Hematopoietic multipotent progenitor cell treated with erythropoietin and hydrocortisone succinate and interleukin-3 and kit ligand, for 8 days (in vitro differentiated cells): ENCODE results near the gene MAD1L1.

Source experiments
- DNase-seq: peaks from one replicate; pipeline ENCODE4 v3.0.0-alpha.2; 2015

Gene MAD1L1

DNA sequence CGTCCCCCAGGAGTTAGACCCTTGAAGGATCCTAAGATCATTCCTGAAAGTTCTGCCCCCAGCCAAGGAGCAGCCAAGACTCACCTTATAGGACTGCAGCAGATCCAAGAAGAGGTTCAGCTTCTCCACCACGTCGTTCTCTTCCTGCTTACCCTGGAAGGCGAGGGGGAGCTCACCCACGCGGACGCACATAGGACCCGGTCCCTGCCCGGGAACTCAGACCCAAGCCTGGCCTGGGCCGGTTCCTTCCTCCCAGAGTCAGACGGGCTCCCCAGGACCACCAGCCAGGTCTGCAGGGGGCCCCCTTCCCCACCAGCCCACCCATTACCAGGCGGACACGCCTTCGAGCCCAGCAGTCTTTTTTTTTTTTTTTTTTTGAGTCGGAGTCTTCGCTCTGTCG, 24.9 kb upstream of the MAD1L1 start:
- no peak for DNase-seq

DNA sequence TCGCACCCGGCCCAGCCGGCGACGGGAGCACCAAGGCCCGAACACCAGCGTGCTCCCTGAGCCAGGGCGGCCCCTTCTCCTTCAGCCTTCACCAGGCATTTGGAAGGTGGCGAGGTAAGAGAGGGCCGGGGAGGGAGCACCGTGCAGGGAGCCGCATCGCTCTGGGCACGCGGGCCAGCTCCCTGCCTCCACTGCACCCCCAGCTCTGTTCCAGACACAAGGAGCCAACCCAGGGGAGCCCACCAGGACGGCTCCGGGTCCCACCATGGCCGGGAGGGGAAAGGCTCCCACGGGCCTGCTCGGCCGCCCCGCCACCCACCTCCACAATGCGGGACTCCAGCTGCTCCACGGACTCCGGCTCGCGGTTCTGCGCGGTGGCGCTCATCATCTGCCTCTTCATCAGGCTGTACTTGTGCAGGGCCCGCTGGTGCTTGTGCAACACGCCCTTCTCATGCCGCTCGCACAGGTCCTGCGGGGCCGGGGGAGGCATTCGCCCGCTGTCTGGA, 24.4 kb upstream of the MAD1L1 start:
- no peak for DNase-seq

DNA sequence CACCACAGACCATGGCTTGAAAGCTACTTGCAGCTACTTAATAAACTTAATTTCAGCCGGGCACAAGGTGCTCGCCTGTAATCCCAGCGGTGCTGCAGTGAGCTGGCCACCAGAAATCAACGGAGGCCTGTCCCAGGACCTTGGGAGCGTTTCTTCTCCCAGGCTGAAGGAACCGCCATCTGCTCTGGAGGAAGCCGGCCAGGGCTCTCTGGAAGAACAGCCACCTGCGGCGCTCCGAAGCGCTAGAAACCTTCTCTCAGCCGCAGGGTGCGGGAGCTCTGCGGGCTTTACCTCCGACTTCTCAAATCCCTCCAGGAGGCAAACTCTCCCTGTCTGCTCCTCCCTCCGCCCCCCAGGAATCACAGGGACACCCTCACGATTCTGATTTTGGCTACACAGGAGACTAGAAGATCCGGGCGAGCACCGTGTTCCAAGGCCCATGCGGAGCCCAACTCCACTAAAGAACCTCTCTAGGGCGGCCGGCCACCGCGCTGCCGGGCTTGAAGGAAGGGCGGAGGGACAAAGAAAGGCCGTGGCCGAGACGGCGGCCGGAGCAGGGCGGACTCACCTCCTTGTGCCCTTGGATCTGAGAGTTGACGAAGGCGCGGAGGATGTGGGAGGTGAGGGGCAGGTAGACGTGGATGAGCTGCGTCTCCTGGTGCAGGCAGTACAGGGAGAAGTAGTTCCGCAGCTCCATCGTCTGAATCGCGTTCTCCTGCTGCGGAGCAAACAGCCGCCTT, 23.7 kb upstream of the MAD1L1 start:
- DNase-seq = no peak

DNA sequence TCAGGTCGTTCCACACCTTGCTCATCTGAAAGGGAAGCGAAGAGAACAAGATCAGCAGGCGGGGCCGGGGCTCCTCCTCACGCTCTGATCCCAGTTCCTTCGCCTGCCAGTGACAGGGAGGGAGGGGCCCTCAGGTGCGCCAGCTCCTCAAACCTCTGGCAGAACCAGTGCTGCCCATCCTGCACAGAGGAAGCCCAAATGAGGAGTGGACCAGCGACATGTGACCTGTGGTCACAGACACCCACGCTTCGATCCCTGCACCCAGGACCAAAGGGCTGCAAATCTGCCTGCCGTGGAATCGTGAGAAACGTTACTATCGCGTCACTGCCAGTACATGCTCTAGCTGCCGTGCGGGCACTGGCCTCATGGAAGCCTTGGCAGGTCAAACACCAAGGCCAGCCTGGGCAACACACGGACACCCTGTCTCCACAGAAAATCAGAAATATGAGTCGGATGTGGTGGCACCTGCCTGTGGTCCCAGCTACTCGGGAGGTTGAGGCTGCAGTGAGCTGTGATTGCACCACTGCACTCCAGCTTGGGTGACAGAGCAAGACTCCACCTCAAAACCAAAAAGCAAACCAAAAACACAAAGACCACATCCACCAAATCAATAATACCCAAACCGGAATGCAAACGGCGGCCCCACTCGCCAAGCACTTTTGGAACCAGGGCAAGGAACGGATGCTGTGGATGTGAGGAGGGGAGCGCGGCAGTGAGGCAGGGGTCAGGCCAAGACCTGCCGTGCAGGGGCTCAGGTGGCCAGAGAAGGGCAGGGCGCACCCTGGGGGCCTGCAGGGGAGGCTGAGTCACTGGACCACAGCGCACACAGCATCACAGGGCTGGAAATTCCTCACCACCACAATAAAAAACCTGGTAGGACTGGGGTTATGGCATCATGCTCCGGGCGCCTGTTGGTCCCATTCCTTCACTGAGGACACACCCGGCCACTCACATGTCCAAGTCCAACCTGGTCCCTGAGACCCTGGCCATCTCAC, 22.7 kb upstream of the MAD1L1 start:
- DNase-seq = no peak

DNA sequence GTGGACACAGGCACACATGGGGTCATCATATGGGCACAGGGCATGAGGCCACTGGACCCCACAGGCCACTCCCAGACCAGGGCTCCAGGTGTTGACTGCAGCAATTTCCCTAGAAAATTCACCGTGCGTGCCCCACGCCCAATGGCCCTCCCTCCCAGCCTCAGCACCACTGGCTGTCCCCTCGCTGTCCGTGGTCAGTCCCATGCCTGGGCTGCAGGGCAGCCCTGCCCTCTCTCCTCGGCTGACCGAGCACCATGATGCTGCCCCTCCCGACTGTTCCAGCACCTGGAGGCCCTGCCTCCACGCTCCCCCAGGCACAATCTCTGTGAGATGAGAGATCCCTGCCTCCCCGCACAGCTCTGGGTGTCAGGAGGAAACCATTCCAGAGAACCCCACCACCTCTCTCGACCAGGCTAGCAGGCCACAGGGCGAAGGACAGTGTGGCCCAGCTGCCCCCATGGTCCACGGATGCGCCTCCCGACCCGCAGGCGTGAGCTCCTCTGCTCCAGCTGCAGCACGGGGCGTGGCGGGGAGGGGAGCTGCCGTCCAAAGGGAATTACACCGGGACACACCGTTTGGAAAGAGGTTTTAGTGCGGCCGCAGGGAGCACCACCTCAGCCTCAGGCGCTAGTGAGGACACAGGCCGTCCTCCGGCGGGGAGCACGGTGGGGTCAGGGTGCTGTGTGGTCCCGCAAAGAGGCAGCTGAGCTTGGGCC, 21.8 kb upstream of the MAD1L1 start:
- DNase-seq = no peak

DNA sequence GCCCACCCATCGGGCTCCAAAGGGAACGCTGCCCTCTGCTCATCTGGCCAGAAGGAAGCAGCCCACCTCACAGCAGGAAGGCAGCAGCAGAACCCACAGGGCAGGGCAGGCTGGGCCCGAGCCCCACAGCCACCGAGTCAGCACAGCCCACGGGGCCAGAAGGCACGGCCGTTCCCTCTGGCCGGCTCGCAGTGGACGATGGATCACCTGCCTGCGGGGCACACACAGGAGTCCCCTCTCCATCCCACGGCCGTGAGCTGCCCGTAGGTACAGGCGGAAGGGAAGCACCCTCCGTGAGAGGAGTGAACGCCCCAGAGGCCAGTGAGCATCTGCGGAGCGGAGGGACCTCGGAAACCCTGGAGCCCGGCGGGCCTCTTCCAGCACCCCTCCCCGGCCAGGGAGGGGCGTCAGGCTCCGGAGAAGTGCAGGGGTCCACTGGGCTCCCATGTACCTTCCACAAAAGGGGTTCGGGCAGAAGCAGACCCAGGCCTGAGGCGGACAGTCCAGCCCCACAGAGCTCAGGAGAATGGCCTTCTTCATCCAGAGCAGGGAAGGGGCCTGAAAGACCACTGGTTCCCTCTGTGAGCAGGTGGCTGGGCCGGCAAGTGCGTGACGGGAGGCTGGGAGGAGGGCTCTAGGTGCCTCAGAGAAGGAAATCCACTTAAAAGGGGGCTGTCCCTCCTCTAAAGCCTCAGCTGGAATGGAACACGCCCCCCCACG, 20.9 kb upstream of the MAD1L1 start:
- DNase-seq = no peak

DNA sequence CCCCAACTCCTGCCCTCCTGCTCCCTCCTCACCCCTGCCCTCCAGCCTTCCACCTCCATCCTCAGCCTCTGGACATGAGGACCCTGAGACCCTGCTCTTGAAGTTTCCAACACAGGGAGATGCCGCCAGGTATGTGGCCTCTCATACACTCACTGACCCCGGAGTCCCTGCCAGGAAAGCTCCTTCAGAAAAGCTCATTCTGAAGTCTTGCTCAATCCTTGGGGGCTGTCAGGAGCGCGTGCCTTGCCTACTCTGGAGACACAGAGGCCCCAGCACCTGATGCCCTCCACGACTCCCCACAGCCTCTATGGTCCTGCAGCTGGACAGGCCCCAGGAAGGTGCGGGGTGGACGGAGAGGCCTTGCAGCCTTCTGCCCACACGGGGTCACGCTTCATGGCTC, 20.3 kb upstream of the MAD1L1 start:
- DNase-seq = no peak

DNA sequence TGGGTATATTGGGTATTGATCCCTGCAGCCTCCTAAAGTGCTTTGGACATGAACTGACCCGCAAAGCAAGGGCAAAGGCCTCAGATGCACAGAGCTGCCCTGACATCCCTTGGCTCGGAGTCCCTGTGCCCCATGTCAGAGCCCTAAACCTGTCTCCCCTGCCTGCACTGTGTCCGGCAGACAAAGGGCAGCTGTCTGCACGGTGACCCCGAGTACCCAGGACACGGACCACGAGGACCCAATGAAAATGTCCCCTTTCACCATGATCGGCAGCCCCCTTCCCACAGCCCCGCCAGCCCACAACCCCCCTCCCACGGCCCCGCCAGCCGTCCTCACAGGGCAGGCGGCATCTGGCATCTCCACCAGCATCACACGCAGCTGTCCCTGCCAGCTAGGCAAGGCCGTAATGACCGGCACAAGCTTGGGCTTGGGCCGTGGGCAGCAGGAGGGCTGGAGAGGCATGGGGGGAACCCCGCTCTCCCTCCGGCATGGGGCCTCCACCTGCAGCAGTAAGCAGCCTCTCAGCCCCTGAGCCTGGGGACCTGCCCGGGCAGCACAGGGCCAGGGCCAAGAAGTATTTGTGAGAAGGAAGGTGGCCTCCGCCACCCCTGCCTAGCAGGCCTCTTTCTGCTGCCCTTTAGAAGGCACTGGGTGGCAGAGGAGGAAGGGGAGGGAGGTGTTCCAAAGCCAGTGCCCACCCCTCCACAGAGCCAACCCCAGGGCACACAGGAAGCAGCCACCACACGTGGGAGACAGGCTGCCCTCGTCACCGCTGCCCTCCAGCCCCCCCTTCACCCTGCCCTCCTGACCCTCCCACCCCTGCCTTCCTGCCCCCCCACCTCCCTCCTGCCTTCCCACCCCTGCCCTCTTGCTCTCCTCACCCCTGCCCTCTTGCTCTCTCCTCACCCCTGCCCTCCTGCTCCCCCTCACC, 19.4 kb upstream of the MAD1L1 start:
- no peak for DNase-seq

DNA sequence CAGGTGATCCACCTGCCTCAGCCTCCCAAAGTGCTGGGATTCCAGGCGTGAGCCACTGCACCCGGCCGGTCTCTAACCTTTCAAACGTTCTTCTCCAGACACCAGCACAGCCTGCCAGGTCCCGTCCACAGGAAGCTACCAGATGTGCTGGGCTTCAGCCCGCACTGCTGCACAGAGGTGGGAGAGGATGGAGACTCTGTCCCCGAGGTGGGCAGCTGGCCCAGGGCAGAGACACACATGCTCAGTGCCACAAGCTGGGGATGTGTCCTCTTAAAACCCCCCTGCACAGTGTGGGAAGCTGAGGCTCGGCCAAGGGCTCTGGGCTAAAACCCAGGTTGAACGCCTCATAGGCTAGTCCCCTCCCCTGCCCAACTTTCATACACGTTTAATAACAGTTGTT, 18.6 kb upstream of the MAD1L1 start:
- DNase-seq = no peak

DNA sequence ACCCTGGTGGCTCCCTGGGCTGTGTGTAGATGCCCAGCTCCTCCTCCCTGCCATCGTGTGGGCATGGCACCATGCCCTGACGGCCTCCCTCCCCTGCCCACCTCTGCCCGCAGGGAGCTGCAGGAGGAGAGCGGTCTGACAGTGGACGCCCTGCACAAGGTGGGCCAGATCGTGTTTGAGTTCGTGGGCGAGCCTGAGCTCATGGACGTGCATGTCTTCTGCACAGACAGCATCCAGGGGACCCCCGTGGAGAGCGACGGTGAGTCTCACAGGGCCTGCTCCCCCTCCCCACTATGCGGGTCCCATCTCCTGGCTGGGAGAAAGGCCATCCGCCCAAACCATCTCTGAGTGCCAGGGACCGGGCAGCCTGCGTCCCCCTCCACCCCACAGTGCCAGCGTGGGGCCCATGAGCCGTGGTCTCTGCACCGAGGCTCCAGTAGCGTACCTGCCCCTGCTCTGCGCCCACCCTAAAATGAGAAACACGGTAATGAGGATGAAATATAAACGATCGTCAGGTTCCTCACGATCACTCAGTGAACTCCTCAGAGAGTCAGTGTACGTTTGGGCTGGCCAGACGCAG, 17.1 kb upstream of the MAD1L1 start:
- DNase-seq = no peak

DNA sequence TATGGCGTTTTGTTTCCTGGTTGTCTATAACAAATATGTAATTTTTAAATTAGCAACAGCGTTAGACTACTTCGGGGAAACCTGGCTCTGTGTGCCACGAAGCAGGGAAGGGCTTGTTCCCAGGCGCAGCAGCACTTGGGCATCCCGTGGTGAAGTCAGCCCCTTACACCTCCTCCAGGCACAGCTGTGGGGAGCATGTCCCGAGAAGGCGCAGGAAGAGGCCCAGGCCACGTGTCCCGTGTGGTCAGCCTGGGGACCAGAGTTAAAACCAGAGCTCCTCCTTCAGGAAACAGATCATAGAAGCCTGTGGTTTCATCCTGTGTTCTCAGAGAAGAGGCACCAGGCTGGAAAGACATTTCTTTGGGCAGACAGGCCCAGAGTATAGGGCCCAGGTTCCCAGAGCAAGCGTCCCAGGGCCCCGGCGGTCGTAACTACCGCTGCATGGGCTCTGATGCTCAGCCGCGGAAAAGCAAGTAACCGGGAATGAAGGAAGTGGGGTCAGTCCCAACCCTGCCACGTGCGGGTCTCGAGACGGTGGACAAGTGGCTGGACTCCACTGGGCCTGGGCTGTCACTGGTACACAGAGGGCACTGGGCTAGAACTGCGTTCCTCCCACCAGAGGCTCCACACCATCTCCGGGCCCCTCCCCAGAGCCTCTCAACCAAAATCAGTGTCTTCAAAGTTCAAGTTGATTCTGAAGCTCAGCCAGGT, 16.4 kb upstream of the MAD1L1 start:
- peak; percentile 59 for DNase-seq

DNA sequence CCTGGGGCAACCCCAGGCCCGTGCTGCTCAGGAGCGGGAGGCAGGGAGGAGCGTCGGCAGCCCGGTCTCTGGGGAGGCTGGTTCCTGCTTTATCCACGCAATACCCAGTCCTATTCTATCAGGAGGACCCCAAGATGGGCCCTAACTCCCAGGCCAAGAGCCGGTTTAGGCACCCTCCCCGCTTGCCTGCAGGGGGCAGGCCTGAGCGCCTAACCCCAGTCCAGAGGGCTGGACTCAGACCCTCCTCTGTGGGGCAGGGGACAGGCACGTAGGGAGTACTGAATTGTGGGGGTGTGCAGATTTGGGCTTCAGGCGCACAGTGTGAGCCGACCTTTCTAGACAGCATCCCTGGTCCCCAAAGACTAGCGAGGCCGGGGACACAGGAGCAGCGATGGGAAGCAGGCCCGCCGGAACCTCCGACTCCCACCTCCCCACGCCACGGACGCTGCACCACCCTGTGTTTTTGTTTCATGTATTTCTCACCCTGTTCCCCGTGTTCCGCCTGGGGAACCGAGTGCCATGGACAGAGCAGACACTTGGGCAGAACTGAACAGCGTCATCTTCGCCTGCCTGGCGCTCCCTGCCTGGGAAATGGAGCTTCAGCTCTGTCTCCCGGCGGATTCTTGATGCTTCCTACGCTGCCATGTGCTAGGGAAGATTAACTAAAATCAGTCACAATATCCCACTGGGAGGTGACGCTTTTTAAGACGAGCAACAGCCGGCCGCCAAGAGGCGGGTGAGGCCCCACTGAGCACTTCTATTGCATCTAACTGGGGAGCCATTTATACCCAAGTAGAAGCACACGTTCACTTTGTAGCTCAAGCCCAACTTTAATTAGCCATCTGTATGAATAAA, 14.6 kb upstream of the MAD1L1 start:
- no peak for DNase-seq

DNA sequence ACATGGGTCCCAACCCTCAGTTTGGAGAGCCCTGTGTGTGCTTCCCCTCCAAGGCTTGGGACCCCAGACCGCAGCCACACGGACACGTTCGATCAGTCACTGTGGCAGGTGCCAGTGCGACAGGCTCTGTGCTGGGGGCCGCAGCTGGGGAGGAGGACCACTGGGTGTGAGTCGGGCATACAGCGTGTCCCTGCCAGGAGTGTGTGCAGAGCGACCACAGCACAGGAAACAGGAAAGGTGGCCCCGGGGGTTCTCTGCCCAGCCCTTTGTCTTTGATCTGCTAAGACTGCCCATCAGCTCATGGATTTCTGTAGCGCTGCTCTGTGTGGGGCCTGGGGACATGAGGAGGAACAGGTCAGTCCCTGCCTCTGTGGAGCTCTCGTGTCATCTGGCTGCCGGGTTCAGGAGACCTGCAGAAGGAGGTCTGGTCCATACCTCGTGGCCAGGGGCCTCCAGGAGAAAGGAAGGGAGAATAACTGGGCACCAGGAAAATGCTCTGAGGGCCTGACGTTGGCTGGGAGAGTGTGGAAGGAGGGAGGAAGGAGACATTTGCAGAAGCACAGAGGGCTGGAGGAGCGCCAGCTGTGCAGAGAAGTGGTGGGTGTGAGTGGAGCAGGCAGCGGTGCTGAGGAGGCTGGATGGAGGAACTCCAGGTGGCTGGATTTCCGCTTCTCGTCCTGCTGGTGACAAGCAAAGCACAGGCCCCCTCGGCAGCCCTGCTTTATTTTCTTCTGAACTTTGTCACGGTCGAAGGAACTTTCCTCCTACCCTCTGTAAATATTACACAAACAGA, 13.3 kb upstream of the MAD1L1 start:
- no peak for DNase-seq

DNA sequence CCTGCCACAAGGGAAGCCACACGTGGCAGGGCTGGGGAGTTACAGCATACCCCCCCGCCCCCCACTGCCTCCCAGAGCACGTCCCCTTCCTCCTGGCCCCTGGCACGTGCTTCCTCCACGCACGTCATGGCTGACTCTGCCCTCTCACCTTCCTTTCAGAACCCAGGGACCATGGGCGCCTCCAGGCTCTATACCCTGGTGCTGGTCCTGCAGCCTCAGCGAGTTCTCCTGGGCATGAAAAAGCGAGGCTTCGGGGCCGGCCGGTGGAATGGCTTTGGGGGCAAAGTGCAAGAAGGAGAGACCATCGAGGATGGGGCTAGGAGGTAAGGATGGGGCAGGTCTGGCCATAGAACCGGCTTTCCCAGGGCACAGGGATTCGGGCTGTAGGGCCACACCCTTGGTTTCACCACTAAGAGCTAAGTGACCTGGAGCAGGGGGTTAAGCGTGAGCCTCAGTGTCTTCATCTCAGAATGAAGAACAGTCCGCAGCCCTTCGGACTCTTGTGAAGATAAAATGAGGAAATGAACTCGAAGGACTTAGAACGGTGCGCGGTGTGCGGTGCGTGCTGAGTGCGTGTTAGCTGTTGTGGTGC, 11.8 kb upstream of the MAD1L1 start:
- no peak for DNase-seq

DNA sequence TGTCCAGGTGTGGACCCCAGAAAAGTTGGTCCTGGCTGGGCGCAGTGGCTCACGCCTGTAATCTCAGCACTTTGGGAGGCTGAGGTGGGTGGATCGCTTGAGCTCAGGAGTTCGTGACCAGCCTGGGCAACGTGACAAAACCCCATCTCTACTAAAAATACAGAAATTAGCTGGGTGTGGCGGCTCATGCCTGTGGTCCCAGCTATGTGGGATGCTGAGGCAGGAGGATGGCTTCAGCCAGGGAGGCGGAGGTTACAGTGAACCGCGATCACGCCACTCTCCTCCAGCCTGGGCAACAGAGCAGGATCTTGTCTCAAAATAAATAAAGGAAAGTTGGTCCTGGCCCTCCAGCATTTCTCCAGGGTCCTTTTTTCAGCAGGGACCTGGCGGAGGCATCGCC, 10.7 kb upstream of the MAD1L1 start:
- peak; percentile 46 for DNase-seq

DNA sequence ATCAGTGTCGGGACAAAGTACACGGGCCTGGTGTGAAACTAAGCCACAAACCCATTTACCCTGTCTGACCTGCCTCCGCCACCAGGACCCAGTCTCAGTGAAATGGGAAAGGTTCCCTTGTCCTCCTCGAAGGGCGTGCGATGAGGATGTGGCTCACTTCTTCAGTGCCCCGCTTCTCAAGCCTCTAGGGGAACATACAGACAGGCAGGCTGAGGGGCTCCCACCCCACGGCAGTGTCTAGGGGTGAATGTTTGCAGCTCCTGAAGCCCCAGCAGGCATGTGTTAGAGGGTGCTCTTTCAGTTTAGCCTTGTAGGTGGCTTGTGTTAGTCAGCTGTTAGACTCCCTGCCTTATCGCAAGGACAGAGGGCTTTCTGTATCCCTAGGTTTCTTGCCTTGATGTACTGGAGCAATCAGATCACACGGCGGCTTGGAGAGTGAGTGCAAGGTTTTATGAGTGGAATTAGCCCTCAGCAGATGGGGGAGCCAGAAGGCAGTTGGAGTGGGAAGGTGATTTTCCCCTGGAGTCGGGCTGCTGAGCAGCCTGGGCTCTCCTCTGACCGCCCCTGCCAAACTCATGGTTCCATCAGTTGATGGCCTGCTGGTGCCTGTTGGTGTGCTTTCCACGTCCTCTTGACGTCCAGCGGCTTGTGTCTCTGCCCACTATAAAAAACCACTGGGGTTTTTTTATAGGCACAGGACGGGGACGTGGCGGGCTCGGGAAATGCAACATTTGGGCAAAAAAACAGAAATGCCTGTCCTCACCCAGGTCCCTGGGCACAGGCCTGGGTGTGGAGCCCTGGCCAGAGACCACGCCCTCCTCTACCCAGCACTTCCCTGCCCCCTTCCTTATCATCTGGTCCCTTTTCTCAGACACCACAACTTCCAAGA, 10.0 kb upstream of the MAD1L1 start:
- peak; percentile 62 for DNase-seq
